Liver (tissue), 2 donors: ENCODE results near the gene ZMYND12.

Experiments
- TF ChIP-seq, protein P1 (sequence below): IDR thresholded peaks from 2 replicates; pipeline ENCODE4 v1.6.1; 2016; ENCODE audit warnings: antibody characterized with exemption
- TF ChIP-seq, protein P2 (sequence below): fragments of 150-350 bp; IDR thresholded peaks from 2 replicates; pipeline ENCODE4 v1.5.1; 2017; ENCODE audit warnings: improper control_type of control experiment, low read depth, low read length; ENCODE audit not compliant: missing input control
- donor health status: healthy.

DNA sequence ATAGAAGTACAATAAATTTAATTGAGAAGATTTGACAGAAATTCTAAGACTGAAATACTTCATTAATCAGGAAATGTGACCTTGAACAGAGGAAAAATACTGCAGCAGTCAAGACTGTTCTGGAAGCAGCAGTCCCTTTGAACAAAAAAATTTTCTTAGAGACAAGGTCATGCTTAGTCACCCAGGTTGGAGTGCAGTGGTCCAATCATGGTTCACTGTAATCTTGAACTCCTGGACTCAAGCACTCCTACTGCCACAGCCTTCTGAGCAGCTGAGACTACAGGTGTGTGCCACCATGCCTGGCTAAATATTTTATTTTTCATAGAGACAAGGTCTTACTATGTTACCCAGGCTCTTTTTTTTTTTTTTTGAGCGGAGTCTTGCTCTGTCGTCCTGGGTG, 5.4 kb upstream of the ZMYND12 start:
- TF ChIP-seq, protein P1, sequence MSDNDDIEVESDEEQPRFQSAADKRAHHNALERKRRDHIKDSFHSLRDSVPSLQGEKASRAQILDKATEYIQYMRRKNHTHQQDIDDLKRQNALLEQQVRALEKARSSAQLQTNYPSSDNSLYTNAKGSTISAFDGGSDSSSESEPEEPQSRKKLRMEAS: no peak
- TF ChIP-seq, protein P2, sequence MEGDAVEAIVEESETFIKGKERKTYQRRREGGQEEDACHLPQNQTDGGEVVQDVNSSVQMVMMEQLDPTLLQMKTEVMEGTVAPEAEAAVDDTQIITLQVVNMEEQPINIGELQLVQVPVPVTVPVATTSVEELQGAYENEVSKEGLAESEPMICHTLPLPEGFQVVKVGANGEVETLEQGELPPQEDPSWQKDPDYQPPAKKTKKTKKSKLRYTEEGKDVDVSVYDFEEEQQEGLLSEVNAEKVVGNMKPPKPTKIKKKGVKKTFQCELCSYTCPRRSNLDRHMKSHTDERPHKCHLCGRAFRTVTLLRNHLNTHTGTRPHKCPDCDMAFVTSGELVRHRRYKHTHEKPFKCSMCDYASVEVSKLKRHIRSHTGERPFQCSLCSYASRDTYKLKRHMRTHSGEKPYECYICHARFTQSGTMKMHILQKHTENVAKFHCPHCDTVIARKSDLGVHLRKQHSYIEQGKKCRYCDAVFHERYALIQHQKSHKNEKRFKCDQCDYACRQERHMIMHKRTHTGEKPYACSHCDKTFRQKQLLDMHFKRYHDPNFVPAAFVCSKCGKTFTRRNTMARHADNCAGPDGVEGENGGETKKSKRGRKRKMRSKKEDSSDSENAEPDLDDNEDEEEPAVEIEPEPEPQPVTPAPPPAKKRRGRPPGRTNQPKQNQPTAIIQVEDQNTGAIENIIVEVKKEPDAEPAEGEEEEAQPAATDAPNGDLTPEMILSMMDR: no peak
